H1 (cell line): ENCODE measurements around the gene MYBPC3. TPM values are rescaled to one million over a fixed set of nuclear protein-coding genes. Genes with fewer than 3 reads are reported as not detected.

ENCODE experiments used
- CTCF ChIA-PET: fragments of 300-600 bp; sonication (Branson Sonifier 250); formaldehyde crosslinking; loops from one replicate; lab custom pipeline; 2021; ENCODE audit not compliant: partially characterized antibody; lab: Charles Lee
- POLR2A ChIA-PET: fragments of 300-600 bp; sonication (Branson Sonifier 250); formaldehyde crosslinking; loops from one replicate; lab custom pipeline; 2021; ENCODE audit warnings: inconsistent platforms; ENCODE audit not compliant: partially characterized antibody; lab: Charles Lee
- DNase-seq, 2 experiments: peaks; one replicate each; pipeline versions ENCODE4 v3.0.0 to v3.0.0-alpha.2; 2010 to 2022; ENCODE audit warnings: low spot score in 2 of 2, low read depth in 1 of 2, mixed read lengths in 1 of 2
- FAIRE-seq: peaks from 2 replicates; lab custom pipeline; 2011; peaks lifted over from hg19 to GRCh38; lab: Jason Lieb, UNC
- H2AFZ ChIP-seq: 2 replicates; pipeline ENCODE4 v1.8.1; 2012; ENCODE audit warnings: low read length, inconsistent platforms
- H2AK5ac ChIP-seq: 2 replicates; pipeline ENCODE4 v1.6.1; 2013; ENCODE audit warnings: low read depth, low read length
- H2BK120ac ChIP-seq: replicated peaks from 2 replicates; pipeline ENCODE3; 2013; ENCODE audit warnings: low read depth, low read length, inconsistent platforms
- H2BK12ac ChIP-seq: 2 replicates; pipeline ENCODE4 v1.6.1; 2013; ENCODE audit warnings: low read depth, low read length
- H2BK15ac ChIP-seq: 2 replicates; pipeline ENCODE4 v1.6.1; 2013; ENCODE audit warnings: low read length
- H2BK20ac ChIP-seq: 2 replicates; pipeline ENCODE4 v1.6.1; 2013; ENCODE audit warnings: low read length
- H2BK5ac ChIP-seq: 2 replicates; pipeline ENCODE4 v1.6.1; 2013; ENCODE audit warnings: low read depth, low read length
- H3K14ac ChIP-seq: 2 replicates; pipeline ENCODE4 v1.6.1; 2013; ENCODE audit warnings: inconsistent platforms; ENCODE audit not compliant: insufficient read length
- H3K18ac ChIP-seq: 2 replicates; pipeline ENCODE4 v1.6.1; 2013; ENCODE audit warnings: low read length; ENCODE audit errors: extremely low read depth
- H3K23ac ChIP-seq: 2 replicates; pipeline ENCODE4 v1.6.1; 2013; ENCODE audit warnings: inconsistent platforms; ENCODE audit not compliant: insufficient read length
- H3K23me2 ChIP-seq: 2 replicates; pipeline ENCODE4 v1.6.1; 2013; ENCODE audit warnings: low read depth, low read length
- H3K27ac ChIP-seq: 2 replicates; pipeline ENCODE4 v1.6.1; 2011; ENCODE audit warnings: low read depth, low read length, inconsistent platforms
- H3K27me3 ChIP-seq, 4 experiments: replicated peaks in 1 of 4; 1 replicate in 1 of 4; 2 replicates in 3 of 4; pipeline versions ENCODE4 v1.6.1 to v1.8.1; 2011 to 2013; ENCODE audit warnings: low read length in 3 of 4, mild to moderate bottlenecking in 3 of 4, inconsistent platforms in 2 of 4, mixed read lengths in 2 of 4, moderate library complexity in 1 of 4; ENCODE audit not compliant: control insufficient read depth in 3 of 4, insufficient read depth in 3 of 4; ENCODE audit errors: extremely low read depth in 1 of 4
- H3K36me3 ChIP-seq, 4 experiments: 2 replicates each; pipeline versions ENCODE4 v1.6.1 to v1.8.1; 2011 to 2013; ENCODE audit warnings: mild to moderate bottlenecking in 4 of 4, low read length in 3 of 4, moderate library complexity in 2 of 4, control low read depth in 1 of 4, inconsistent platforms in 1 of 4; ENCODE audit not compliant: insufficient read depth in 4 of 4, control insufficient read depth in 2 of 4
- H3K4ac ChIP-seq: replicated peaks from 2 replicates; pipeline ENCODE3; 2013; ENCODE audit warnings: low read length, low read depth, mixed read lengths, inconsistent platforms; ENCODE audit not compliant: insufficient read length
- H3K4me1 ChIP-seq, 4 experiments: replicated peaks in 1 of 4; 1 replicate in 1 of 4; 2 replicates in 3 of 4; pipeline versions ENCODE4 v1.6.1 to v1.8.1; 2011 to 2013; ENCODE audit warnings: low read length in 3 of 4, inconsistent platforms in 2 of 4, mixed read lengths in 1 of 4; ENCODE audit not compliant: insufficient read depth in 4 of 4, control insufficient read depth in 3 of 4
- H3K4me2 ChIP-seq, 2 experiments: 2 replicates each; pipeline versions ENCODE4 v1.6.1 to v1.8.1; 2011 to 2013; ENCODE audit warnings: low read depth in 2 of 2, low read length in 2 of 2, control low read depth in 1 of 2, inconsistent platforms in 1 of 2, mild to moderate bottlenecking in 1 of 2; ENCODE audit not compliant: insufficient read depth in 1 of 2
- H3K4me3 ChIP-seq, 4 experiments: fragments of 200-600, 300-600 bp in 1 of 4; sonication (generic), shearing (Covaris generic), sonication (Bioruptor Twin) in 1 of 4; 2 replicates each; pipeline versions ENCODE4 v1.5.1 to v1.8.1; 2011 to 2016; ENCODE audit warnings: low read length in 4 of 4, low read depth in 3 of 4, control low read depth in 2 of 4, inconsistent platforms in 2 of 4, mild to moderate bottlenecking in 2 of 4, mixed read lengths in 1 of 4, moderate library complexity in 1 of 4; ENCODE audit not compliant: insufficient read depth in 2 of 4; ENCODE audit errors: extremely low read depth in 1 of 4
- H3K56ac ChIP-seq: replicated peaks from 2 replicates; pipeline ENCODE3; 2013; ENCODE audit warnings: low read depth, mild to moderate bottlenecking, mixed read lengths, low read length, inconsistent platforms; ENCODE audit not compliant: insufficient read length
- H3K79me1 ChIP-seq: 2 replicates; pipeline ENCODE4 v1.6.1; 2013; ENCODE audit warnings: low read depth, low read length, control low read depth
- H3K79me2 ChIP-seq, 2 experiments: 2 replicates each; pipeline versions ENCODE4 v1.6.1 to v1.8.1; 2012 to 2013; ENCODE audit warnings: low read length in 2 of 2, mild to moderate bottlenecking in 2 of 2, inconsistent platforms in 1 of 2; ENCODE audit not compliant: insufficient read depth in 2 of 2, control insufficient read depth in 1 of 2
- H3K9ac ChIP-seq, 4 experiments: replicated peaks in 1 of 4; 1 replicate in 1 of 4; 2 replicates in 3 of 4; pipeline versions ENCODE4 v1.6.1 to v1.8.1; 2011 to 2013; ENCODE audit warnings: low read depth in 3 of 4, low read length in 3 of 4, control low read depth in 2 of 4, mild to moderate bottlenecking in 2 of 4, moderate library complexity in 2 of 4, inconsistent platforms in 1 of 4; ENCODE audit errors: extremely low read depth in 1 of 4
- H3K9me3 ChIP-seq, 2 experiments: 2 replicates each; pipeline versions ENCODE4 v1.6.1 to v1.8.1; 2012 to 2013; ENCODE audit warnings: mild to moderate bottlenecking in 2 of 2, moderate library complexity in 2 of 2, control low read depth in 1 of 2, inconsistent platforms in 1 of 2, low read depth in 1 of 2, low read length in 1 of 2, mixed read lengths in 1 of 2; ENCODE audit not compliant: insufficient read depth in 2 of 2
- H4K20me1 ChIP-seq, 2 experiments: replicated peaks in 1 of 2; 2 replicates each; pipeline versions ENCODE3 to v1.8.1; 2011 to 2013; ENCODE audit warnings: inconsistent platforms in 2 of 2, low read length in 2 of 2, mild to moderate bottlenecking in 1 of 2; ENCODE audit not compliant: insufficient read depth in 2 of 2, control insufficient read depth in 1 of 2
- H4K5ac ChIP-seq: 2 replicates; pipeline ENCODE4 v1.6.1; 2013; ENCODE audit warnings: low read length, low read depth, mixed read lengths, inconsistent platforms; ENCODE audit not compliant: insufficient read length
- H4K8ac ChIP-seq: 2 replicates; pipeline ENCODE4 v1.8.0; 2013; ENCODE audit warnings: mild to moderate bottlenecking, moderate library complexity, low read length, inconsistent platforms; ENCODE audit not compliant: insufficient read depth; ENCODE audit errors: extremely low read depth
- H4K91ac ChIP-seq: replicated peaks from 2 replicates; pipeline ENCODE3; 2013; ENCODE audit warnings: low read length, mixed read lengths, inconsistent platforms; ENCODE audit not compliant: insufficient read length
- BACH1 ChIP-seq: IDR thresholded peaks from 2 replicates; pipeline ENCODE4 v1.6.1; 2012; ENCODE audit warnings: low read length, improper control_type of control experiment
- CREB1 ChIP-seq: IDR thresholded peaks from 2 replicates; pipeline ENCODE4 v1.6.1; 2012; ENCODE audit warnings: inconsistent platforms
- EGR1 ChIP-seq: IDR thresholded peaks from 2 replicates; pipeline ENCODE4 v1.6.1; 2011; ENCODE audit warnings: low read depth, low read length, borderline replicate concordance
- HDAC2 ChIP-seq, 2 experiments: fragments of 300-600 bp in 1 of 2; sonication (generic) in 1 of 2; IDR thresholded peaks; 2 replicates each; pipeline ENCODE4 v1.6.1; 2011 to 2012; ENCODE audit warnings: low read depth in 2 of 2, low read length in 2 of 2, mild to moderate bottlenecking in 2 of 2, moderate library complexity in 2 of 2, borderline replicate concordance in 1 of 2, inconsistent platforms in 1 of 2
- KDM1A ChIP-seq: fragments of 200-600, 300-600 bp; sonication (generic); IDR thresholded peaks from 2 replicates; pipeline ENCODE4 v1.7.1; 2016; ENCODE audit warnings: mild to moderate bottlenecking, low read length, borderline replicate concordance
- NANOG ChIP-seq: IDR thresholded peaks from 2 replicates; pipeline ENCODE4 v1.6.1; 2011; ENCODE audit warnings: low read length, low read depth, mild to moderate bottlenecking, inconsistent platforms; ENCODE audit not compliant: insufficient read depth, poor library complexity, severe bottlenecking
- PHF8 ChIP-seq: fragments of 200-600 bp; sonication (generic); conservative IDR thresholded peaks from 2 replicates; pipeline ENCODE4 v1.7.1; 2012; ENCODE audit warnings: low read depth, mild to moderate bottlenecking, inconsistent platforms, low read length, moderate library complexity
- RNF2 ChIP-seq: fragments of 200-900, 300-1000 bp; sonication (generic); IDR thresholded peaks from 2 replicates; pipeline ENCODE4 v1.7.1; 2016; ENCODE audit warnings: borderline replicate concordance, low read depth, mild to moderate bottlenecking, antibody characterized with exemption, low read length; ENCODE audit not compliant: poor library complexity, severe bottlenecking; ENCODE audit errors: missing control alignments
- SIN3A ChIP-seq, 2 experiments: IDR thresholded peaks in 1 of 2; conservative IDR thresholded peaks in 1 of 2; 2 replicates each; pipeline ENCODE4 v1.6.1; 2011 to 2012; ENCODE audit warnings: low read length in 2 of 2, improper control_type of control experiment in 1 of 2, low read depth in 1 of 2, mild to moderate bottlenecking in 1 of 2
- SUZ12 ChIP-seq: fragments of 200-600 bp; sonication (generic); IDR thresholded peaks from 2 replicates; pipeline ENCODE4 v1.6.1; 2012; ENCODE audit warnings: mild to moderate bottlenecking, inconsistent platforms, low read length, moderate library complexity, mixed read lengths
- USF2 ChIP-seq: IDR thresholded peaks from 2 replicates; pipeline ENCODE4 v1.6.1; 2011; ENCODE audit warnings: low read length, improper control_type of control experiment
- ZNF274 ChIP-seq: IDR thresholded peaks from 2 replicates; pipeline ENCODE4 v1.7.0; 2012; ENCODE audit warnings: low read length, borderline replicate concordance; ENCODE audit errors: extremely low read depth
- WGBS, 2 experiments: shearing (Covaris generic) in 1 of 2; methylation state at CpG; one replicate each; pipeline versions ENCODE4 v1.1.6 to v1.1.7; 2013 to 2015; ENCODE audit warnings: low lambda C conversion rate in 2 of 2, mixed read lengths in 2 of 2, inconsistent platforms in 1 of 2, low coverage in 1 of 2, missing lambda C conversion rate in 1 of 2; ENCODE audit not compliant: insufficient replicate concordance in 2 of 2, insufficient coverage in 1 of 2, insufficient read length in 1 of 2; ENCODE audit errors: extremely low coverage in 1 of 2, missing lambda C conversion rate in 1 of 2; 5-methylcytosine and 5-hydroxymethylcytosine counted together
- polyA plus RNA-seq, 7 experiments: library from polyadenylated mRNA; depleted of rRNA in 3 of 7; stranded (reverse) in 5 of 7; unstranded in 2 of 7; fragments of >200 nt in 5 of 7; fragments of 200-250 nt in 2 of 7; gene quantifications; 1 replicate in 5 of 7; 2 replicates in 1 of 7; 4 replicates in 1 of 7; pipeline versions ENCODE4 v1.2.1 to v1.2.3, GENCODE V29; 2011 to 2013; ENCODE audit warnings: missing spikeins in 2 of 7, mixed read lengths in 2 of 7
- total RNA-seq: library from RNA; stranded (reverse); fragmentation: NEBNext Ultra II Directional; extraction: Animal tissue kit (Norgen Biotek cat#: 25700); gene quantifications from 2 replicates; pipeline ENCODE4 v1.2.1, GENCODE V29; 2021

Gene MYBPC3
- total and polyA plus RNA-seq, 2 of the 8 experiments (the other 6 are each of a cell fraction or from before 2014, with no cell fraction given), result 0.05 TPM; not detected in 1

- Histone ChIP-seq H2BK15ac (no peak overlapping the region), H3K18ac (no peak overlapping the region), H3K4ac (no peak overlapping the region), H3K9me3 (peaks cover 0 to 5% of the 10 kb centered on the region in 2 experiments; a peak in 1 of 4 replicates), H3K14ac (no peak overlapping the region), H3K27me3 (no peaks in the 10 kb centered on the region), H3K23me2 (peaks cover 16% of the 10 kb centered on the region), H2BK120ac (no peak overlapping the region), H2BK5ac (no peak overlapping the region), H3K4me1 (no peaks in the 10 kb centered on the region; a peak in 2 of 7 replicates), H2BK20ac (no peak overlapping the region), H3K4me2 (no peak overlapping the region), H2AFZ (no peak overlapping the region), H3K79me2 (no peaks in the 10 kb centered on the region), H3K36me3 (no peaks in the 10 kb centered on the region; a peak in 1 of 8 replicates), H3K4me3 (no peak overlapping the region), H3K27ac (no peak overlapping the region), H4K5ac (no peak overlapping the region), H3K9ac (no peak overlapping the region), H2BK12ac (no peak overlapping the region), H4K8ac (no peak overlapping the region), H2AK5ac (no peak overlapping the region), H3K56ac (no peak overlapping the region), H3K23ac (no peak overlapping the region), H4K91ac (no peak overlapping the region), H4K20me1 (peaks cover 0 to 12% of the 10 kb centered on the region in 2 experiments), H3K79me1 (0 out of 2 replicates have a peak, but pooled peaks cover 2% of the 10 kb centered on the region)
- DNase-seq (no peak), FAIRE-seq (no peak)
- ChIA-PET CTCF (interaction anchor here (0.7 to 1.3 kb wide), 3 partner anchors 13 to 85 kb away, joined by 3 to 5 read pairs (median 3); no protein-coding TSS in a partner anchor), POLR2A (no interaction called here)
- WGBS, 2 experiments, result 91% methylated on average over 14 of the region's 14 CpGs; no CpG with 5 or more reads in 1 of the 2 experiments
- TF ChIP-seq PHF8, result no peak
- no peak for TF ChIP-seq SUZ12
- TF ChIP-seq USF2, result no peak
- no peak for TF ChIP-seq HDAC2 (IDR thresholded peaks at IDR 0.05; ENCODE audit: borderline replicate concordance in 1 of 2, low read depth in 2 of 2, low read length in 2 of 2)
- no peak for TF ChIP-seq RNF2
- no peak for TF ChIP-seq BACH1
- no peak for TF ChIP-seq NANOG
- no peak for TF ChIP-seq SIN3A (conservative IDR thresholded peaks at IDR 0.05 in 1 of 2, IDR thresholded peaks at IDR 0.05 in 1 of 2; ENCODE audit: low read depth in 1 of 2, low read length in 2 of 2)
- no peak for TF ChIP-seq CREB1
- TF ChIP-seq KDM1A, result no peak
- no peak for TF ChIP-seq ZNF274
- no peak for TF ChIP-seq EGR1
Observed at GRCh38 chr11:47358731-47359051, 6.2 kb upstream of the MYBPC3 start.
